A673 (cell line): ENCODE results near the gene MAP3K5. TPM values are rescaled to one million over a fixed set of nuclear protein-coding genes. Genes with fewer than 3 reads are reported as not detected.

Source experiments
- BruUV-seq: library from RNA; stranded (reverse); fragments of 400-500 nt; replicated peaks from 2 replicates; lab custom pipeline; 2021; lab: Mats Ljungman, UMichigan
- CTCF ChIA-PET: fragments of 300-600 bp; sonication (Branson Sonifier 250); formaldehyde crosslinking; loops from one replicate; lab custom pipeline; 2022; ENCODE audit warnings: antibody characterized with exemption; lab: Charles Lee
- POLR2A ChIA-PET: fragments of 300-600 bp; sonication (Branson Sonifier 250); formaldehyde crosslinking; loops from one replicate; lab custom pipeline; 2022; ENCODE audit warnings: antibody characterized with exemption; ENCODE audit not compliant: low non-redundant PET; lab: Charles Lee
- DNase-seq: peaks from one replicate; pipeline ENCODE4 v3.0.0-alpha.2; 2015; ENCODE audit warnings: low spot score
- H3K27ac ChIP-seq: fragments of 200-600 bp; sonication (generic); 2 replicates; pipeline ENCODE4 v1.5.1; 2016; ENCODE audit warnings: mixed run types, low read depth, mild to moderate bottlenecking, mixed read lengths, antibody characterized with exemption, low read length; ENCODE audit not compliant: poor library complexity, severe bottlenecking
- H3K27me3 ChIP-seq: fragments of 200-600 bp; sonication (generic); replicated peaks from 2 replicates; pipeline ENCODE4 v1.6.1; 2017; ENCODE audit warnings: mixed run types, low read depth, mild to moderate bottlenecking, mixed read lengths, antibody characterized with exemption, low read length; ENCODE audit not compliant: insufficient read depth, poor library complexity
- H3K36me3 ChIP-seq: fragments of 200-600 bp; sonication (generic); 2 replicates; pipeline ENCODE4 v1.6.1; 2016; ENCODE audit warnings: mixed run types, mild to moderate bottlenecking, mixed read lengths, antibody characterized with exemption, low read length; ENCODE audit not compliant: insufficient read depth, poor library complexity, severe bottlenecking
- H3K4me1 ChIP-seq: fragments of 200-600 bp; sonication (generic); 2 replicates; pipeline ENCODE4 v1.6.1; 2017; ENCODE audit warnings: mixed run types, mild to moderate bottlenecking, mixed read lengths, antibody characterized with exemption, low read length; ENCODE audit not compliant: insufficient read depth, poor library complexity, severe bottlenecking
- H3K4me3 ChIP-seq: fragments of 200-600 bp; sonication (generic); 2 replicates; pipeline ENCODE4 v1.5.1; 2016; ENCODE audit warnings: low read depth, mixed run types, mild to moderate bottlenecking, mixed read lengths, low read length; ENCODE audit not compliant: poor library complexity, severe bottlenecking
- H3K9me3 ChIP-seq: fragments of 200-600 bp; sonication (generic); 2 replicates; pipeline ENCODE4 v1.6.1; 2016; ENCODE audit warnings: mixed run types, low read depth, mild to moderate bottlenecking, mixed read lengths, antibody characterized with exemption, low read length; ENCODE audit not compliant: poor library complexity, severe bottlenecking
- CTCF ChIP-seq: fragments of 300-800, 200-600 bp; sonication (generic); conservative IDR thresholded peaks from 2 replicates; pipeline ENCODE4 v1.5.1; 2017; ENCODE audit warnings: low read depth, mild to moderate bottlenecking, antibody characterized with exemption, low read length, moderate library complexity, mixed read lengths
- EZH2 ChIP-seq: fragments of 200-600 bp; sonication (generic); IDR thresholded peaks from 2 replicates; pipeline ENCODE4 v1.6.1; 2017; ENCODE audit warnings: borderline replicate concordance, low read depth, mild to moderate bottlenecking, mixed read lengths, antibody characterized with exemption, low read length; ENCODE audit not compliant: poor library complexity, severe bottlenecking
- intact Hi-C: fragments of 100-400 bp; cut with micrococcal nuclease; formaldehyde crosslinking; loops from one replicate; pipeline ENCODE4 v1.10.0; 2022; ENCODE audit not compliant: unreplicated experiment
- total RNA-seq: library from RNA; stranded (reverse); gene quantifications from 2 replicates; pipeline ENCODE4 v1.2.3, GENCODE V29; 2021

MAP3K5 gene
- total RNA-seq, 1 experiment from 2014 or later = 5.4 TPM

GRCh38 chr6:136809091-136809860 lies 17.0 kb upstream of the MAP3K5 start:
- intact Hi-C loops = no loop called here
- H3K36me3 ChIP-seq = no peaks in the 10 kb centered on the region
- ChIA-PET POLR2A (no interaction called here), CTCF (no interaction called here)
- no peaks in the 10 kb centered on the region for H3K4me1 ChIP-seq
- no peak for DNase-seq
- no peak overlapping the region for H3K27ac ChIP-seq
- no TSS peak for BruUV-seq
- no peaks in the 10 kb centered on the region for H3K9me3 ChIP-seq
- H3K4me3 ChIP-seq = no peak overlapping the region
- no peak for TF ChIP-seq EZH2
- H3K27me3 ChIP-seq = no peaks in the 10 kb centered on the region

GRCh38 chr6:136803608-136804007 lies 11.3 kb upstream of the MAP3K5 start:
- H3K4me3 ChIP-seq = no peak overlapping the region
- no peak for DNase-seq
- H3K27me3 ChIP-seq = no peaks in the 10 kb centered on the region
- no peaks in the 10 kb centered on the region for H3K36me3 ChIP-seq
- no peaks in the 10 kb centered on the region for H3K4me1 ChIP-seq
- POLR2A ChIA-PET = no interaction called here
- CTCF ChIA-PET = no interaction called here
- TF ChIP-seq CTCF (no peak), EZH2 (no peak)
- H3K9me3 ChIP-seq = no peaks in the 10 kb centered on the region
- intact Hi-C loops = no loop called here
- BruUV-seq = no TSS peak
- no peak overlapping the region for H3K27ac ChIP-seq

- Histone ChIP-seq H3K36me3 (no peaks in the 10 kb centered on the region), H3K4me3 (no peak overlapping the region), H3K9me3 (no peaks in the 10 kb centered on the region), H3K4me1 (no peaks in the 10 kb centered on the region), H3K27me3 (no peaks in the 10 kb centered on the region), H3K27ac (no peak overlapping the region)
- no peak for DNase-seq
- intact Hi-C loops = no loop called here
- ChIA-PET CTCF (no interaction called here), POLR2A (no interaction called here)
- BruUV-seq = no TSS peak
- TF ChIP-seq CTCF = no peak
- TF ChIP-seq EZH2 = no peak
These were observed 9.3 kb upstream of the MAP3K5 start for GRCh38 chr6:136801581-136801980.
